Right lobe of liver (tissue), 4 donors: ENCODE measurements around the gene ARL2.

Experiments
- CTCF ChIP-seq, 4 donors: fragments of 200-600 bp in 3 of 4; fragments of 450-650 bp in 1 of 4; IDR thresholded peaks; one replicate each; pipeline versions ENCODE4 v1.5.1 to v1.8.0; 2016 to 2022; ENCODE audit warnings: antibody characterized with exemption in 4 of 4, mild to moderate bottlenecking in 2 of 4
- POLR2A ChIP-seq: fragments of 450-650 bp; IDR thresholded peaks from one replicate; pipeline ENCODE4 v1.6.1; 2017; ENCODE audit warnings: antibody characterized with exemption, mild to moderate bottlenecking
- donor health status: DM: no; HTN: no; CAD: no.
- donor health status: DM: no; HTN: no; CAD: no.
- donor health status: DM: no; HTN: yes; CAD: no.

GRCh38 chr11:65056999-65057398 is 43.0 kb downstream of the ARL2 start:
- TF ChIP-seq POLR2A (no peak), CTCF (IDR thresholded peaks at IDR 0.05) (no peak)
